Glomerular endothelial cell (primary cell): Measurements from ENCODE around the gene SUSD3. TPM values are rescaled to one million over a fixed set of nuclear protein-coding genes. Genes with fewer than 3 reads are reported as not detected.

Experiments
- DNase-seq: peaks from one replicate; pipeline ENCODE4 v3.0.0-alpha.2; 2011; ENCODE audit warnings: low read depth, low spot score; ENCODE audit errors: extremely low read depth
- total RNA-seq: library from RNA; depleted of rRNA; stranded (reverse); fragments of >200 nt; gene quantifications from 2 replicates; pipeline ENCODE4 v1.2.3, GENCODE V29; 2015

Gene SUSD3
- total RNA-seq, 1 donor from 2014 or later, result not detected

GRCh38 chr9:93134015-93134739 is 75.7 kb downstream of the SUSD3 start, which contains the start of gene NINJ1:
TSS of gene NINJ1 (minus strand) at chr9:93134251. CDS start at chr9:93134217, 34 bp downstream.
- no peak for DNase-seq

Other genes starting within 250 kb of the SUSD3 start
- gene ZNF484, start 180.7 kb upstream of the SUSD3 start, total RNA-seq, result 9.0 and 9.1 TPM in 2 replicates
- gene FGD3, start 111.2 kb upstream of the SUSD3 start, total RNA-seq, result not detected in 2 replicates
- gene CARD19, start 37.5 kb downstream of the SUSD3 start, total RNA-seq, result 97.3 and 133 TPM in 2 replicates
- gene NINJ1, start 75.5 kb downstream of the SUSD3 start, total RNA-seq, result 150 and 154 TPM in 2 replicates
- 0.06 TPM in 1 of 2 replicates, not detected in the other for gene WNK2, start 125.4 kb downstream of the SUSD3 start, total RNA-seq